GM21390 (cell line): ENCODE measurements around the gene AP5S1.
"Not testable (repeated sequence)": the region's sequence is repeated elsewhere in the genome, so short reads cannot be mapped to it uniquely, and the experiment has no call there.

ENCODE experiments used
- ATAC-seq: cut with Tn5 transposase; IDR thresholded peaks from one replicate; pipeline ENCODE4 v1.9.1; 2021; ENCODE audit not compliant: unreplicated experiment

Gene AP5S1

DNA sequence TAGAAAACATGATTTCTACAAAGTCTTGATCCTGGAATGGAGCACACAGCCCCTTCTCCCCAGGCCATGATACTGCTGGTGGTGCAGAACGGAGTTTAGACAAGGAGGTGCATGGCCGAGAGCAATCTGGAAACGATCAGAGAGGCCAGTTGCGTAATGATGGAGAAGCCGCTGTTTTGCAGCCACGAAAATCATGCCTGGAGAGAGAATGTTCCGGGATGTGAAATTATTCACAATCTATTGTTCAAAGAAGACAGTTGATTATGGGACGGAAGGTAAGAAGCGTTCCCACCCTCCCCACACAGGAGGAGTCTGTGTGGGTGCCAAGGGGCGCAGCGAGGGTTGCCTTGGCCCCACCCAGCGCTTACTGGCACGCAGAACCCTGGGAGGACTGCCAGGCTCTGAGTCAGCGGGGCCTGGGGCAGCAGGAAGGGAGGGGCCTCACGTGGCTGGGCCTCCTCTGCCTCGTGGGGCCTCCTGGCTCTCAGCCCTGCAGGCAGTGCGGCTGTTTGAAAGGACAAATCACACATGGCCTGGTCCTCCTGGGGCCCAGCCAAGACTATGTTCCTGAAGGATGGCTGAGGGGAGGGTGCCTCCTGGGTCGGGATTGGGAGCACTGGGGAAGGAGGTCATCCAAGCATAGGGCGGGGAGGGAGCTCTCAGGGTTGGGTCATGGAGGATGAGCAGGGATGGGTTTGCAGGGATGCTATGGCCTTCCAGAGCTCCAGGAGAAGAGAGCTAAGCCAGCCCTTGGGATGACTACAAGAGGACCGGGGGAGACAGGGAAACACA is 8.7 kb upstream of the AP5S1 start:
- peak; percentile 63 for ATAC-seq

DNA sequence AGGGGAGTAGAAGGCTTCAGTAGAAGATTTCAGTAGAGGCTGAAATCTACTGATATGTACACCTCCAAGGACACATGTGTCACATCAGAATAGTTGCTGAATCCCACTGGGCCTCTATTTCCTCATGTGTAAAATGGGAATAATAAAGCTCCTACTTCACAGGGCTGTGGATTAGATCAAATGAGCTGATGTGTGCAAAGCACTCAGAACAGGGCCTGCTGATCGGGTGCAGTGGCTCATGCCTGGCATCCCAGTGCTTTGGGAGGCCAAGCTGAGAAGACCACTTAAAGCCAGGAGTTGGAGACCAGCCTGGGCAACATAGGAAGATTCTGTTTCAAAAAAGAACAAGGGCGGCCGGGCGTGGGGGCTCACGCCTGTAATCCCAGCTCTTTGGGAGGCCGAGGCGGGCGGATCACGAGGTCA is 8.1 kb upstream of the AP5S1 start:
- ATAC-seq = no peak

GRCh38 chr20:3812975-3813847 is 7.1 kb upstream of the AP5S1 start:
- ATAC-seq = no peak

DNA sequence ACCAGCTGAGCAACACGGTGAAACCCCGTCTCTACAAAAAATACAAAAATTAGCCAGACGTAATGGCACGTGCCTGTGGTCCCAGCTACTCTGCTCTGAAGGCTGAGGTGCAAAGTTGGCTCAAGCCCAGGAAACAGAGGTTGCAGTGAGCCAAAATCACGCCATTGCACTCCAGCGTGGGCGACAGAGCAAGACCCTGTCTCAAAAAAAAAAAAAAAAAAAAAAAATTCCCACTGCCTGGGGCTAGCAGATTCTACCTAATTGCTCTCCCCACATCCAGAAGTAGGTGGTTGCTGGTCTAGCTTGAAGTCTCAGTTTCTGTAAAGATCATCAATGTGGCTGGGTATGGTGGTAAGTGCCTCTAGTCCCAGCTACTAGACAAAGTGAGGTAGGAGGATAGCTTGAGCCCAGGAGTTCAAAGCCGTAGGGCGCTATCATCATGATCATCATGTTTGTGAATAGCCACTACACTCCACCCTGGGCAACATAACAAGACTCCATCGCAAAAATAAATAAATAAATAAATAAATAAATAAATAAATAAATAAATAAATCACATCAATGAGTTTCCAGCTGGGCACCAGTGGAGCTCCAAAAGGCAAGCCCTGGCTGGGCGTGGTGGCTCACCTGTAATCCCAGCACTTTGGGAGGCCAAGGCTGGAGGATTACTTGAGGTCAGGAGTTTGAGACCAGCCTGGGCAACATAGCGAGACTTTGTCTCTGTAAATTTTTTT is 6.3 kb upstream of the AP5S1 start:
- ATAC-seq = no peak

DNA sequence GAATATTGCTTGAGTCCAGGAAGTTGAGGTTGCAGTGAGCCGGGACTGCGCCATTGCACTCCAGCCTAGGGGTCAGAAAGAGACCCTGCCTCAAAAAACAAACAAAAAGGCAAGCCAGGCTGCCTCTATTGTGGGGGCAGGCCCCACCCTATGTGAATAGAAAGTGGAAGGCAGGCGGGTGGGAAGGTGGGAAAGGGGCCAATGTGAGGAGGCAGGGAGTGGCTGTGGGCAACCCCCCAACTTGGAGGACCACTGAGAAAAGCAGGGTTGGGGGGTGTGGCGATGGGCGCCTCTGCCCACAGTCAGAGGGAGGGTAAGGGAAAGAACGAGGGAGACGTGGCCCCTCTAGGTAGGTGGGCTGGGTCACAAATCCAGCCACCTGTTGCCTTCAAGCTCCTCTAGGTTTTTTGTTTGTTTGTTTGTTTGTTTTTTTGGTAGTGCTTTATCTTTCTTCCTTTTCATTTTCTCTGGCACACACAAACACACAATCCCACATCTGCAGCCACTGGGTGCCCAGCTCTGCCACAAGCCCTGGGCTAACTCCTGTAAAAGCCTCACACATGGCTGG is 5.3 kb upstream of the AP5S1 start:
- no peak for ATAC-seq

- ATAC-seq = no peak
Measured at GRCh38 chr20:3815703-3816315, 4.5 kb upstream of the AP5S1 start.

GRCh38 chr20:3818155-3819151 is 1.9 kb upstream of the AP5S1 start:
- no peak for ATAC-seq

GRCh38 chr20:3819411-3820047 is 818 bp upstream of the AP5S1 start:
- no peak for ATAC-seq

DNA sequence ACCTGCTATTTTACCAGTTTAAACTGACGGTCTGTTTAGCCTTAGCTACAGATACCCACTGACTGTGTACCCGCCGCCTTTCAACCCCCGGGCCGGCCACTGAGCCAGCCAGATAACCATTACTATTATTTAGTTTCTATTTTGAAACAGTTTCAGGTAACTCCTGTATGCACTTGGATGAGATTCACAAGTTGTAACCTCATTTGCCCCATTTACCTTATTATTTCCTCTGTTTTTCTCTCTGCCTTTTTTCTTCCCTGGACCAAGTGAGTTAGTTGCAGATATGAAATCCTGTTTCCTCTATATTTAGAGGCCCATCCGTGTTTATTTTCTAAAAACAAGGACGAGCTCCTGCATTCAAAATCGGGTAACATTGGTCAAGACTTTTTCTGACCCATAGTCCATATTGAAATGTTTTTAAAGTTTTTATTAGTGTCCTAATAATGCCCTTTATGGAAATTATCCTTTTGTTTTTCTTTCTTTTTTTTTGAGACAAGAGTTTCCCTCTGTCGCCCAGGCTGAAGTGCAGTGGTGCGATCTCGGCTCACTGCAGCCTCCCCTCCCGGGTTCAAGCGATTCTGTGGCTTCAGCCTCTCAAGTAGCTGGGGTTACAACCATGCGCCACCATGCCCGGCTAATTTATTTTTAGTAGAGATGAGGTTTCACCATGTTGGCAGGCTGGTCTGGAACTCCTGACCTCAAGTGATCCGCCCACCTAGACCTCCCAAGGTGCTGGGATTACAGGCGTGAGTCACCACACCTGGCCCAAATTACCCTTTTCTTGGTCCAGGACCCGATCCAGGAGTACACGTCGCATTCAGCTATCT is 767 bp downstream of the AP5S1 start:
- ATAC-seq = no peak

DNA sequence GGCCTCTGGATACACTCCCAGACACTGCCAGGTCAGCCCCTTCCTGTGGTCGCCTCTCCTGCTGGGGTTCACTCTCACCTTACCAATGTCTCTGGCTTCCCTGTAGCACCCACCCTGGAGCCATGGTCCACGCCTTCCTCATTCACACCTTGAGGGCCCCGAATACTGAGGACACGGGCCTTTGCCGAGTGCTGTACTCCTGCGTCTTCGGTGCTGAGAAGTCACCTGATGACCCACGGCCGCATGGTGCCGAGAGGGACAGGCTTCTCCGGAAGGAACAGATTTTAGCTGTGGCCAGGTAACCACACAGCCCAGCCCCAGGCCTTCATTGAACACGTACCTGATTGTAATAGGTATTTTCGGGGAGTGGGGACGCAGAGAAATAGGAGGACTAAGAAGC is 1.6 kb downstream of the AP5S1 start:
- ATAC-seq = no peak

DNA sequence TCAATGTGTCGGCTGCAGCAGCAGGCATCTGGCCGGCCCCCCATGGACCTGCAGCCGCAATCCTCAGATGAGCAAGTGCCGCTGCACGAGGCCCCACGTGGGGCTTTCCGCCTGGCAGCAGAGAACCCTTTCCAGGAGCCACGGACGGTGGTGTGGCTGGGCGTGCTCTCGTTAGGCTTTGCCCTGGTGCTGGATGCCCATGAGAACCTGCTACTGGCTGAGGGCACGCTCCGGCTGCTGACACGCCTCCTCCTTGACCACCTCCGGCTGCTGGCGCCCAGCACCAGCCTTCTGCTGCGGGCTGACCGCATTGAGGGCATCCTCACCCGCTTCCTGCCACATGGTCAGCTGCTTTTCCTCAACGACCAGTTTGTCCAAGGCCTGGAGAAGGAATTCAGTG is 3.5 kb downstream of the AP5S1 start:
- no peak for ATAC-seq

GRCh38 chr20:3825526-3825925 is 5.2 kb downstream of the AP5S1 start:
- ATAC-seq = no peak

GRCh38 chr20:3826420-3826819 is 6.1 kb downstream of the AP5S1 start:
- no peak for ATAC-seq

GRCh38 chr20:3828798-3829197 is 8.5 kb downstream of the AP5S1 start:
- no peak for ATAC-seq

DNA sequence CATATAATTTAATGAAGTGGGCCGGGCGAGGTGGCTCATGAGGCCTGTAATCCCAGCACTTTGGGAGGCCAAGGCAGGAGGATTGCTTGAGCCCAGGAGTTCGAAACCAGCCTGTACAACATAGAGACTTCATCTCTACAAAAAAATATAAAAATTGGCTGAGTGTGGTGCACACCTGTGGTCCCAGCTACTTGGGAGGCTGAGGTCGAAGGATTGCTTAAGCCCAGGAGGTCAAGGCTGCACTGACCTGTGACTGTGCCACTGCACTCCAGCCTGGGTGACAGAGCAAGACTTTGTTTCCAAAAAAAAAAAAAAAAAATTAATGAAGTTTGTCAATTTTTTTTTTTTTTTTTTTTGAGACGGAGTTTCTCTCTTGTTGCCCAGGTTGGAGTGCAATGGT is 9.5 kb downstream of the AP5S1 start:
- not testable (repeated sequence) for ATAC-seq

- no peak for ATAC-seq
Measured at GRCh38 chr20:3836132-3836531, 15.8 kb downstream of the AP5S1 start.

- ATAC-seq = no peak
Measured at GRCh38 chr20:3839328-3839727, 19.0 kb downstream of the AP5S1 start.

- not testable (repeated sequence) for ATAC-seq
Measured at GRCh38 chr20:3840201-3840600, 19.9 kb downstream of the AP5S1 start.
